K562 (cell line): ENCODE results near the gene SLC7A4. TPM values are rescaled to one million over a fixed set of nuclear protein-coding genes. Genes with fewer than 3 reads are reported as not detected.
A peak's percentile ranks its signal among the peaks of the same experiment; 100 is the strongest.

Experiments used
- BRD4 ChIP-seq: fragments of 200-600 bp; sonication (generic); IDR thresholded peaks from 2 replicates; pipeline ENCODE4 v1.6.1; 2017; ENCODE audit warnings: inconsistent platforms
- ETV6 ChIP-seq, 3 experiments: fragments of 150-350 bp in 1 of 3; sonication (generic) in 1 of 3; formaldehyde crosslinking in 1 of 3; IDR thresholded peaks; 2 replicates each; pipeline versions ENCODE4 v1.6.1 to v1.8.0; 2014 to 2022; ENCODE audit warnings: borderline replicate concordance in 2 of 3, low read depth in 2 of 3, antibody characterized with exemption in 1 of 3, low read length in 1 of 3, mild to moderate bottlenecking in 1 of 3, missing genetic modification reagents in 1 of 3
- GTF2A2 ChIP-seq: IDR thresholded peaks from 2 replicates; pipeline ENCODE4 v1.6.1; 2016; ENCODE audit warnings: mild to moderate bottlenecking, missing genetic modification characterization, missing compliant biosample characterization
- GTF2B ChIP-seq: IDR thresholded peaks from 2 replicates; pipeline ENCODE4 v1.6.1; 2011; ENCODE audit not compliant: insufficient read length; ENCODE audit errors: extremely low read depth
- HDAC8 ChIP-seq: fragments of 450-650 bp; IDR thresholded peaks from 2 replicates; pipeline ENCODE4 v1.6.1; 2016; ENCODE audit warnings: mild to moderate bottlenecking, missing genetic modification characterization, moderate library complexity, missing compliant biosample characterization
- KAT8 ChIP-seq: fragments of 450-650 bp; IDR thresholded peaks from 2 replicates; pipeline ENCODE4 v1.6.1; 2016; ENCODE audit warnings: low read depth, mild to moderate bottlenecking
- KHSRP ChIP-seq: fragments of 450-650 bp; IDR thresholded peaks from 2 replicates; pipeline ENCODE4 v1.6.1; 2017
- MYC ChIP-seq, 2 experiments: fragments of 250-450 bp in 1 of 2; sonication (Bioruptor Pico) in 1 of 2; IDR thresholded peaks; 2 replicates each; pipeline versions ENCODE4 v1.5.1 to v1.6.1; 2012 to 2021; ENCODE audit warnings: low read depth in 2 of 2, borderline replicate concordance in 1 of 2, improper control_type of control experiment in 1 of 2, low read length in 1 of 2, mild to moderate bottlenecking in 1 of 2, moderate library complexity in 1 of 2
- NR3C1 ChIP-seq: sonication (generic); formaldehyde crosslinking; IDR thresholded peaks from 2 replicates; pipeline ENCODE4 v1.8.1; 2022; ENCODE audit warnings: missing genetic modification reagents
- PHB ChIP-seq: fragments of 250-450 bp; sonication (Bioruptor Pico); IDR thresholded peaks from 2 replicates; pipeline ENCODE4 v1.5.0; 2021
- PTBP1 ChIP-seq: fragments of 200-400 bp; formaldehyde crosslinking; IDR thresholded peaks from 2 replicates; pipeline ENCODE4 v1.6.1; 2017; ENCODE audit warnings: low read depth, low read length
- SMAD4 ChIP-seq: fragments of 250-450 bp; sonication (Bioruptor Pico); conservative IDR thresholded peaks from 2 replicates; pipeline ENCODE4 v1.8.0; 2021; ENCODE audit warnings: inconsistent platforms, mild to moderate bottlenecking, moderate library complexity
- TSHZ1 ChIP-seq: fragments of 250-450 bp; sonication (Bioruptor Pico); IDR thresholded peaks from 2 replicates; pipeline ENCODE4 v1.4.0; 2020; ENCODE audit warnings: mild to moderate bottlenecking, moderate library complexity
- ZNF407 ChIP-seq: fragments of 450-650 bp; IDR thresholded peaks from 2 replicates; pipeline ENCODE4 v1.6.1; 2016; ENCODE audit warnings: low read depth
- ZNF695 ChIP-seq: fragments of 450-650 bp; formaldehyde crosslinking; IDR thresholded peaks from 2 replicates; pipeline ENCODE4 v1.4.0; 2020; ENCODE audit warnings: mild to moderate bottlenecking, moderate library complexity
- polyA plus RNA-seq, 8 experiments: library from polyadenylated mRNA; depleted of rRNA in 4 of 8; stranded (reverse) in 5 of 8; unstranded in 3 of 8; fragments of >200 nt; fragmentation: Nextera tagmentation in 2 of 8; fragmentation: Illumina TruSeq in 1 of 8; extraction: Ambion mirVana in 2 of 8; extraction: Trizol in 1 of 8; gene quantifications; 2 replicates each; pipeline versions ENCODE4 v1.2.1 to v1.2.3, GENCODE V29; 2011 to 2014; ENCODE audit warnings: inconsistent platforms in 1 of 8, missing spikeins in 1 of 8
- total RNA-seq, 7 experiments: library from RNA; depleted of rRNA in 6 of 7; stranded (reverse); fragments of >200 nt in 6 of 7; fragmentation: Illumina TruSeq in 2 of 7; extraction: Trizol in 2 of 7; gene quantifications; 2 replicates each; pipeline versions ENCODE4 v1.2.1 to v1.2.3, GENCODE V29; 2011 to 2021; ENCODE audit warnings: low replicate concordance in 1 of 7

SLC7A4 gene
- total and polyA plus RNA-seq, 9 of the 15 experiments (the other 6 are each of a cell fraction or from before 2014, with no cell fraction given): not detected

GRCh38 chr22:20983081-20983771 is 49.1 kb downstream of the SLC7A4 start (continued):
- TF ChIP-seq ZNF407: no peak
- no peak for TF ChIP-seq PTBP1
- 0 out of 2 replicates have a peak, but pooled peaks have one; percentile 8 for TF ChIP-seq PHB
- TF ChIP-seq MYC (IDR thresholded peaks at IDR 0.05; ENCODE audit: low read depth, low read length): no peak
- no peak for TF ChIP-seq MYC (CRISPR knock-in tag; IDR thresholded peaks at IDR 0.05; ENCODE audit: borderline replicate concordance, low read depth)
- TF ChIP-seq KAT8: no peak
- no peak for TF ChIP-seq KHSRP
- TF ChIP-seq GTF2A2 (tag): no peak
- no peak for TF ChIP-seq HDAC8 (tag)
- no peak for TF ChIP-seq SMAD4 (CRISPR knock-in tag)
- no peak for TF ChIP-seq NR3C1 (CRISPR knock-in tag)
- TF ChIP-seq ETV6 (IDR thresholded peaks at IDR 0.05; ENCODE audit: borderline replicate concordance in 1 of 2, low read depth in 2 of 2, low read length in 1 of 2): no peak
- TF ChIP-seq ETV6 (CRISPR knock-in tag; IDR thresholded peaks at IDR 0.05; ENCODE audit: borderline replicate concordance): no peak
- TF ChIP-seq GTF2B: no peak
- 0 out of 2 replicates have a peak, but pooled peaks have one; percentile 17 for TF ChIP-seq ZNF695 (CRISPR knock-in tag)
- no peak for TF ChIP-seq BRD4
- no peak for TF ChIP-seq TSHZ1 (CRISPR knock-in tag)
